HG02678 (cell line): ENCODE data around the gene NPEPPS.
"Not testable (repeated sequence)": the region's sequence is repeated elsewhere in the genome, so short reads cannot be mapped to it uniquely, and the experiment has no call there.

Experiments
- ATAC-seq: cut with Tn5 transposase; IDR thresholded peaks from one replicate; pipeline ENCODE4 v1.9.1; 2021; ENCODE audit warnings: mild to moderate bottlenecking, moderate library complexity; ENCODE audit not compliant: unreplicated experiment

Gene NPEPPS

GRCh38 chr17:47556108-47556507, 25.2 kb downstream of the NPEPPS start:
- not testable (repeated sequence) for ATAC-seq

DNA sequence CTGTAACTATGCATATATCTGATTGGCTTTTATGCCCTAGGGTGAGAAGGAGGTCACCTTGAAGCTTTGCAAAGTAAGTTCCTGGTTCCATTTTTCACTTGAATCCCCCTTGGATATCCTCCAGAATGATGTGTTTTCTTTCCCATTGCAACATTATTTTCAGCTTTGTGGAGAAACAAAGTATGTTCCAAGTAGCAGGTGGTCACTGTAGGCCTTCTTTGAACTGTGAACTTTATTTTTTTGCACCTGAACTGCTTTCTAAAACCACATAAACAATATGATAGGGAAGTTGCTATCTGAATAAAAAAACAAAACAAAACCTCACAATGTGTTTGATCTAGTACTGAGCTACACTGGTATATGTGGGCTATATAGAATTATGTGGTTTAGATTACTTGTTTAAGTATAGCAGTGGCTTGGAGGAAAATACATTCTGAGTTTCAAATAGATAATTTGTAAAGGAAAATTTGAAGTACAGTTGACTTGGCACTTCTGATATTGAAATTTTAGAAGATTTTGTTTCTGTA, 29.7 kb downstream of the NPEPPS start:
- not testable (repeated sequence) for ATAC-seq

DNA sequence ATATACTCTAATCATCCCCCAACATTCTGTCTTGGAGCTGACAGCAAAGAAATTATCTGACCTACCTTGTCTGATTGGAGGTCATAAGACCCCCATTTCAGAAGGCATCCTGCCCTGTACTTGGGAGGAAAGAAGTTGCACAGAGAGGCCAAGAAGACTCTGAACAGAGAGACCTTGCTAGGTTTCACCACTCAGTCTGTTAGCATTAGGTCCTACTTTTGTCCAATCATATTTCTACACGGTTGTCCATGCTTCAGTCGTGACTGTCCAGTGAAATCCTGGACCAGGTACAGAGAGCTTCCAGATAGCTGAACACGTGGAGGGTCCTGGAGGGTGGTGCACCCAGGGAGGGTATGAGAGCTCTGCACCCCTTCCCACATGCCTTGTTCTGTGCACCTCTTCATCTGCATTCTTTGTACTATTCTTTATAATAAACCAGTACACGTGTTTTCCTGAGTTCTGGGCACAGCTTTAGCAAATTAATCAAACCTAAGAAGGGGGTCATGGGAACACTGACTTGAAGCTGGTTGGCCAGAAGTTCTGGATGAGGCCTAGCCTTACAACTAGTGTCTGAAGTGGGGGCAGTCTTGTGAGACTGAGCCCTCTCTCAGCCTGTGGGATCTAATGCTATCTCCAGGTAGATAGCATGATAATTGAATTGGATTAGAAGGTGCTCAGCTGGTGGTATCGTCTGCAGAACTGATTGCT, 30.9 kb downstream of the NPEPPS start:
- not testable (repeated sequence) for ATAC-seq

- ATAC-seq: not testable (repeated sequence)
Measured at GRCh38 chr17:47562406-47562705, 31.4 kb downstream of the NPEPPS start.

DNA sequence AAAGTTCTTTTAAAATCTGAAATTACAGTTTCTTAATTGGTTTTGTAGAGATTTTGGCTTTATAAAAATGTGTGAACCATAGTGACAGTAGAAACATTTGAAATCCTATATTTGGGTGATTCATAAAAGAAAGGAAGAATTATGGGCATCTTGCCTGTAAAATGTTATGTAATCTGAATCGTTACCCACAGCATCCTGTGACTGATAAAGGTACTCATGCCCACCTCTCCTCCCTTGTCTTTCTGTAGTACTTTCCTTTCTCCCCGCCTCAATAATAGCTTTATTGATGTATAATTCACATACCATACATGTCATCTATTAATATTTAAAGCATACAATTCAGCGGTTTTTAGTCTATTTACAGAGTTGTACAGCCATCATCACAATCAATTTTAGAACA, 36.4 kb downstream of the NPEPPS start:
- not testable (repeated sequence) for ATAC-seq

- not testable (repeated sequence) for ATAC-seq
Measured at GRCh38 chr17:47572561-47572960, 41.7 kb downstream of the NPEPPS start.

DNA sequence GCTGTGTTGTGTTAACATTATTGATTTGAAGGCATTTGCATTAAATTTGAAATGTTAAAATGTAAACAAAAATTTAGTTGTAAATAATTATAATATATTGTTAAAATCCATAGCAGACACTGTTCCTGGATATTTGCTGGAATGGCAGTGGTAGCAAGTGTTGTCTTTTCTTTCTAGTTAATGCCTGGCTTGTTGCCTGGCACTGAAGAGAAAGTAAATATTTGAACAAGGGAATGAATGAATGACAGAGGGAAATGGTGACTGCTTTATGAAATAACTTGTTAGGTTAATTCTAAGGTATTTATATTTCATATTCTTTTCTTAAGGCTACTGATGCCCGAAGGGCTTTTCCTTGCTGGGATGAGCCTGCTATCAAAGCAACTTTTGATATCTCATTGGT, 51.5 kb downstream of the NPEPPS start:
- not testable (repeated sequence) for ATAC-seq

DNA sequence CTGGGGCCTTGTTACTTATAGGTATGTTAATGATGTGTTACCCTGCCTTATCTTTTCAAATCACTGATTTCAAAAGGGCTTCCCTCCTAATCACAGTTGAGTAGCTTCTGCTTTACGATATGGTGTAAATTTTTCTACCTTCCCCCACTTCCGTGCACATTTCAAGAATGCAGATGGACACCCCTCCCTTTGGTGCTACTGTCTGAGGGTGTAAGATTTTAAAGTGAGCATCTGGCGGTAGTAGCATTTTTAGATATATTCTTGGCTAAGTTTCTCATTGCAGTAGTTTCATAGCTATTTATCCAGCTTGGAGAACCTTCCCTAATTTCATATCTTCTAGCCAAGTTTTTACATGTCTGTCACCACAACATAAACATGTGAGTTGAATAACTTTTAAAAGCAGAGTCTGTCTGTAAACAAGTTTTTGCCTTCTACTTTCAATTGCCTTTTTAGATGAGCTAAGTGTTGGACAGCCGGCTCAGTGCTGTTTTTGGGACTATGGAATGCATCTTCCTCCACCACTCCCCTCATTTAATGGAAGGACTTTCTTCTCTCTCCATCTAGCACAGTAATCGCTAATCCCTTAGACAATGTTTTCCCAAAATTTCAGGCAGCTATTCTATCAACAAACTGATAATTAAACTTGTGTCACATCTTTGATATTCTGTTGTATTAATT, 55.6 kb downstream of the NPEPPS start:
- not testable (repeated sequence) for ATAC-seq

DNA sequence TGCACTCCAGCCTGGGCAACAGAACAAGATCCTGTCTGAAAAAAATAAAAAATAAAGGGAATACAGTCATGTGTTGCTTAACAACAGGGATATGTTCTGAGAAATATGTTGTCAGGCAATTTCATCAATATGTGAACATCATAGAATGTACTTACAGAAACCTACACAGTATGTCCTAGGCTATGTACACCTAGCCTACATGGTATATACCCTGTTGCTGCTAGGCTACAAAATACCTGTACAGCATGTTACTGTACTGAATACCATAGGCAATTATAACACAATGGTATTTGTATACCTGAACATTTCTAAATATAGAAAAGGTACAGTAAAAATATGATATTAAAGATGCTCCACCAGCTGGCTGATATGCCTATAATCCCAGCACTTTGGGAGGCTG, 62.6 kb downstream of the NPEPPS start:
- ATAC-seq: not testable (repeated sequence)

DNA sequence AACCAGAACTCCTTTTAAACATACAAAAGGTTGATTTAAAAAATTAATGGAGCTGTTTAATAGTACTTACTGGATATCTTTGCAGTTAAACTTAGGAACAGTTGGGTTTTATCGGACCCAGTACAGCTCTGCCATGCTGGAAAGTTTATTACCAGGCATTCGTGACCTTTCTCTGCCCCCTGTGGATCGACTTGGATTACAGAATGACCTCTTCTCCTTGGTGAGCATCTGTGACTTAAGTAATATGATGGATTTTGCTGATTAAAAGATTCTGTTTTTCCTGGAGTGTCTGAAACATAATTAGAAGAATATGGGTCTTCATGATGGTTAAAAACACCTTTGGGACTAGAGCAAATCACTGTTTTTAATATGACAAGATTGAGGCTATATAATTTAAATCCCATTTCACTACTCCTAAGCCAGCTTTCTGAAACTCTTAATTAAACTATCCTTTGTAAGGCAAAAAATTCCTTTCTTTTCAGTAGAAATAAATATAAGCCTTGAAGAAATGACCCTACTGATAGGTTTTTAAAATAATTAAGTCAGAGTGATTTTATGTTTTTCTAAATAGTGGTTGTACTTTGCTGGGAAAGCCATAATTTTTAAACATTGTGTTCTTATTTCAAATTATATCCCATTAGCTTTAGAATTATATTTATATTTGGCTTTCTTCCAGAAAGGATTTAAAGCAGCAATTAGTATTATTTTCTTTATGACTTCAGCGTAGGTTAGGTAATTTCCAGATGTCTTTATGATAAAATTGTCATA, 73.1 kb downstream of the NPEPPS start:
- no peak for ATAC-seq

GRCh38 chr17:47604598-47604927, 73.7 kb downstream of the NPEPPS start:
- no peak for ATAC-seq

DNA sequence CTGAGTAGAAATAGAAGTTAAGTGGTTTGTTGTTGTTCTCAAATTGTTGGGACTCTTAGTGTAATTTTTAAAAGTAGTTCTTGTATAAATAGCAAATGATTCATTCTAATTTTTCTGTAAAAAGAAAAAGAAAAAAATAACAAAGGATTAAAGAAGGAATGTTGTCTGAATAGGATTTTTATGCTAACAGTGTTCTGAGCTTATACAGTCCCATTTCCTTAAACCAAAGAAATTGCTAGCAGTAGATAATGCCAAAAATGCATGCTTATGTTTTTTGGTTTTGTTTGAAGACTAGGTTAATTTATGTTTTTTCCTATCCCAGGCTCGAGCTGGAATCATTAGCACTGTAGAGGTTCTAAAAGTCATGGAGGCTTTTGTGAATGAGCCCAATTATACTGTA, 74.1 kb downstream of the NPEPPS start:
- ATAC-seq: no peak

DNA sequence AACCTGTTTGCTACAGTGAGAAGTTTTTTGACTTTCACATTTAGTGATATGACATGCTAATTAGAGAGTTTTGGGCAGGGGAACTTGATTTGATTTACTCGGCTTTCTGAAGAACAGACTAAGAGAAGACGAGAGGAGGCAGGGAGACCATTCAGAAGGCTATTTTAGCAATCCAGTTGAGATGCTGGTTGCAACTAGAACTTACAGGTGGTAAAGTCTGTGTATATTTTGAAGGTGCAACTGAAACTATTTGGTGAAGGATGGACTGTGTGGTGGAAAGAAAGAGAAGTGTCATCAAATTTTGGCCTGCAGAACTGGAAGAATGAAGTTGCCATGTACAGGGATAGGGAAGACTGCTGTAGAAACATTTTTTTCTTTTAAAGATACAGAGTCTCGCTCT, 76.6 kb downstream of the NPEPPS start:
- no peak for ATAC-seq

GRCh38 chr17:47611372-47612350, 80.8 kb downstream of the NPEPPS start:
- ATAC-seq: no peak

GRCh38 chr17:47615766-47616424, 85.0 kb downstream of the NPEPPS start:
- no peak for ATAC-seq

GRCh38 chr17:47618410-47618809, 87.5 kb downstream of the NPEPPS start:
- ATAC-seq: no peak

DNA sequence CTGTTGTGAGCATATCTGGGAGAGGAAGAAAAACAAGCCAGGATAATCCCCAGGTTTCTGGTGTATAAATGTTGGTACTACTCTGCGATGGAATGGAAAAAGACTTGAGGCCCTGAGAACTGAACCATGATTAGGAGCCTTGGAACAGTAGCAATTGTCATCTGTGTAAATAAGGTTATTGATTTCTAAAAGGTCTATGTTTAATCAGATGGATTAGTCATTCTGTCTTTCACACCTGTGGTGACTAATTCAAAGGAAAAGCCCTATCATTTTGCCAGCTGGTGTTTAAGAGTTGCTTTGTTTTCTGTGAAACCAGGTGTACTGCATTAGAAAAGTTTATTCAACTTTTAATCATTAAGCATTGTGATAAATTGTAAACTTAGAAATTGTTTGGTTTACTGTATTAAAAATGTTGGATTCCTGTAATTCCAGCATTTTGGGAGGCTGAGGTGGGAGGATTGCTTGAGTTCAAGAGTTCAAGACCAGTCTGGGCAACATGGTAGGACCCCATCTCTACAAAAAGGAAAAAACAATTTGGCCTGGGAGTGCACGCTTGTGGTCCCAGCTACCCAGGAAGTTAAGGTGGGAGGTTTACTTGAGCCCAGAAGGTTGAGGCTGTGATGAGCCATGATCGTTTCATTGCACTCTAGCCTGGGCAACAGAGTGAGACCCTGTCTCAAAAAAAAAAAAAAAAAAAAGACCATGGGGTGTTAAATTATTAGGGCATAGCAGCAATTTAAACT, 89.8 kb downstream of the NPEPPS start:
- ATAC-seq: no peak

DNA sequence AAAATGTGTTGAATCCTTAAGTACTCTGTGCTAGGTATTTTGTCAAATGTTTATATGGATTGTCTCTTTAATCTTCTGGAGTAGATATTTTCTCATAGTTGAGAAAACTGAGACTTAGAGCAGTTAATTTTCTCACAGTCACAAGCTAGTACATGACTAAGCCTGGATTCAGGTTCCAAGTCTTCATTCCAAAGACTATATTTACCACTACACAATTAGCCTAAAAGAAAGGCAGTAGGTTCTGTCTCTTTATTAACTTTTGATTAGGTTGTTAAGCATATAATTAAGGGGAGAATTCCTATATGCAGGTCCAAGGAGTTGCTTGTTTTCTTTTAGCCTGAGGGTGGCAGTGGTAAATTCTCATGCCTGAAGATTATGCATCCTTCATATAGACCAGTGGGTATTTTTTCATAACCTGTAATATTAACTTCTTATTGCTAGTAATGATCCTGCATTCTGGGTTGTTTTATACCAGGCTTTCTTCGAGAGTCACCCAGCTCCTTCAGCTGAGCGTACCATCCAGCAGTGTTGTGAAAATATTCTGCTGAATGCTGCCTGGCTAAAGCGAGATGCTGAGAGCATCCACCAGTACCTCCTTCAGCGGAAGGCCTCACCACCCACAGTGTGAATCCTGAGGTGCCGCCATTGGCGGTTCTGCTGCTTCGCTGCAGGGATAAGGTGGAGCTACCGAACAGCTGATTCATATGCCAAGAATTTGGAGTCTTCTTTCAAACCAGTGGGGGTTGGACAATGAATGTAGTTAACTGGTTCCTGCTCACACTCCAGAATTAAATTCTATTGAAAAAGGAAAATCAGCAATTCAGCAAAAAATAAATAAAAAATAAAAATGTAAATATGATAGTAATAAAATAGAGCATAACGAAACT, 90.6 kb downstream of the NPEPPS start:
- no peak for ATAC-seq

- no peak for ATAC-seq
Measured at GRCh38 chr17:47622180-47622549, 91.3 kb downstream of the NPEPPS start.
